GM19025 (cell line): ENCODE data around the gene USP11.
A peak's percentile ranks its signal among the peaks of the same experiment; 100 is the strongest.

Experiments used
- ATAC-seq: cut with Tn5 transposase; IDR thresholded peaks from one replicate; pipeline ENCODE4 v1.9.1; 2021; ENCODE audit warnings: mild to moderate bottlenecking, low read depth, moderate library complexity; ENCODE audit not compliant: unreplicated experiment

The USP11 gene

GRCh38 chrX:47202316-47202715, 30.5 kb upstream of the USP11 start:
- ATAC-seq = no peak

DNA sequence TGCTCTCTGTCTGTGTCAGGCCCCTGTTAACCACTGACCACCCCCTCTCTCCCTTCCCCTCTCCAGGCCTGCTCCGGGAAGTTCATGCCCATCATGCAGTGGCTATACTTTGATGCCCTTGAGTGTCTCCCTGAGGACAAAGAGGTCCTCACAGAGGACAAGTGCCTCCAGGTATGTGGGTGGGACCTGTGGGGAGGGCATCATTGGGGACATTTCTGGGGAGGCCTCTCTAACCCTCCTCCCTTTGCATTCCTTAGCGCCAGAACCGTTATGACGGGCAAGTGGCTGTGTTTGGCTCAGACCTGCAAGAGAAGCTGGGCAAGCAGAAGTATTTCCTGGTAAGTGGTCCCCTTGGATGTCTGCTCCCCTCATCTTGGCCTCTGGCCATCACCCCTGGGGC, 29.9 kb upstream of the USP11 start:
- ATAC-seq = no peak

- ATAC-seq = no peak
Measured at GRCh38 chrX:47204970-47205369, 27.8 kb upstream of the USP11 start.

DNA sequence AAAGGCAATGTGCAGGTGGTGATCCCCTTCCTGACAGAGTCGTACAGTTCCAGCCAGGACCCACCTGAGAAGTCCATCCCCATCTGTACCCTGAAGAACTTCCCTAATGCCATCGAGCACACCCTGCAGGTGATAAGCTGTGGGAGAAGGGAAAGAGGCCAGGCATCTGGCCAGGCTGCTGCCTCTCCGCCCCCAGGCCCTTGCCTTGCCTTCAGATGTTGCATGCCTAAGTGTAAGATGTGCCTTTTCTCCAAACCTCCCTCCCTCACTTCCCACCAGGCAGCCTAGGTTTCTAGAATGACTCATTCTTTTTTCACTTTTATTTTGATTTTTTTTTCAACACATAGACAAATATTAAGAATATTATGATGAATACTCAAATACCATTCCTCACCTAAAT, 26.5 kb upstream of the USP11 start:
- no peak for ATAC-seq

- ATAC-seq = no peak
Measured at GRCh38 chrX:47208108-47208507, 24.7 kb upstream of the USP11 start.

- no peak for ATAC-seq
Measured at GRCh38 chrX:47209508-47210238, 23.1 kb upstream of the USP11 start.

- ATAC-seq = no peak
Measured at GRCh38 chrX:47210661-47211425, 22.0 kb upstream of the USP11 start.

- ATAC-seq = no peak
Measured at GRCh38 chrX:47212381-47213293, 20.2 kb upstream of the USP11 start.

- ATAC-seq = no peak
Measured at GRCh38 chrX:47214435-47215077, 18.3 kb upstream of the USP11 start.

GRCh38 chrX:47215291-47215900, 17.4 kb upstream of the USP11 start:
- no peak for ATAC-seq

- ATAC-seq = no peak
Measured at GRCh38 chrX:47216393-47216925, 16.4 kb upstream of the USP11 start.

GRCh38 chrX:47217121-47217851, 15.5 kb upstream of the USP11 start:
- ATAC-seq = no peak

GRCh38 chrX:47217852-47218279, 14.9 kb upstream of the USP11 start:
- ATAC-seq = peak; percentile 86

DNA sequence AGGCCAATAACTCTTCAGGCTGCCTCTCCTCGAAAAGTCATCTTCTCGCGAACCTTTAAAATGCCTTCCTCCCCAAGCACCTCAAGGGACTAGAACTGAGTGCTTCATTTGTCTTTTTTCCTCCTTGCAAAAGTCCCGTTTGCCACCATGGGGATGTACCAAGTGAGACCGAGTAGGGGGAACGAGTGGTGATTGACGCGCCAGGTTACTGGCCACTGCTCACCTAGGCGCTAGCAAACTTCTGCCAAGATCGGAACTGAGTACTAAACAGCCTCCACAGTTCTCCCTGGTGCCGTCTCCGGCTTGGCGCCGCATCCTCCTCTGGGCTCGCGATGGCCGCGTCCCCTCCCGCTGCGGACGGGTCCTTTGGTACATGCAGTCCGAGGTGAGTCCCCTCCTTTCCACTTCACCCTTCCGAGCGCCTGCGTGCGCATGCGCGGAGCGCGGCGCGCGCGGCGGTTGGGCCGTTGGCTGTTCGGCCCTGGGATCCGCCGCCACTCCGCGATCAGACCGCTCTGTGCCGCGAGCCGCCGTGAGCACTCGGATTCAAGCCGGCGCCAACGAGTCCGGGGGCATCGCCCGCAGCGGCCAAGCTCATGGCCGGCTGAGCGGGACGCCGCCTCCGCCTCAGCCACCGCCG, 14.4 kb upstream of the USP11 start, which contains the start of gene CDK16:
TSS of gene CDK16 (plus strand) at position 402 of the 640 bp plus-strand sequence. CDS start 4,877 bp downstream, outside the sequence.
- ATAC-seq = peak; percentile 32

DNA sequence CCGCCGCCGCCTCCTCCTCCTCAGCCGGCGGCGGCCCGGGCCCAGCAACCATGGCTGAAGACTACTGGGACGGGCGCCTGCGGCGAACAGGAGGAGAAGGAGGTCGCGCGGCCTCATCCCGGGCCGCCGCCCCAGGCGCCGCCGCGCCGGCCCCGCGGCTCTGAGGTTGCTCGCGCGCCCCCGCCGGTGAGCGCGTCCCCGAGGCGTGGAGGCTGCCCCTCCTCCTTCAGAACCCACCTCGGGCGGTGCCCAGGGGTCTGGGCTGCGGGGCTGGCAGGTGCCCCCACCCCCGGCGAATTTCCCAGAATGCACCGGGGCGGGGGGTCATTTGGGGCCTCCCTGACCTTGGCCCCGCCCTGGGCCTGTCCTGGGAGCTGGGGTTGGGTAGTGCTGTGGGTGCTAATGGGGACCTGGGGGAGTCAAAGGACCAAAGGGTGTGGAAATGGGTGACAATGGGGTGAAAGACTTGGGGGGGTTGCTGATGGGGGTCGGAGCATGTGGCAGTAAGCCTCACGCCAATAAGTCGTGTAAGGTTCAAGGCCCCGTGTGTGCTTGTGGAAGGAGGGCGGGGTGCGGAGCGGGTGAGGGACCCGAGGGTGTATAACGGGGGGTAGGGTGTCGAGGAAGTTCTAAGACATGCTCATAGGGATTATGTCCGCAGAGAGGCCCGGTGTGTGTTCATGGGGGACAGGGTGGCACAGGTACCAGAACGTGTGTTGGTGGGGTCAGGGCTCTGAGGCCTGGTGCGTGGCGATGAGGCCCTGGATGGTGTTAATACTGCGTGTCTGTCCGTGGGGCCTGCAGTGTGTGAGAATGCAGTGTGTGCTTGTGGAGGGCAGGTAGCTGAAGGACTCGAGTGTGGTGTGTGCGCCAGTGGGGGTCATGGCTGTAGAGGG, 13.6 kb upstream of the USP11 start:
- ATAC-seq = no peak

GRCh38 chrX:47221756-47222155, 11.1 kb upstream of the USP11 start:
- ATAC-seq = no peak

DNA sequence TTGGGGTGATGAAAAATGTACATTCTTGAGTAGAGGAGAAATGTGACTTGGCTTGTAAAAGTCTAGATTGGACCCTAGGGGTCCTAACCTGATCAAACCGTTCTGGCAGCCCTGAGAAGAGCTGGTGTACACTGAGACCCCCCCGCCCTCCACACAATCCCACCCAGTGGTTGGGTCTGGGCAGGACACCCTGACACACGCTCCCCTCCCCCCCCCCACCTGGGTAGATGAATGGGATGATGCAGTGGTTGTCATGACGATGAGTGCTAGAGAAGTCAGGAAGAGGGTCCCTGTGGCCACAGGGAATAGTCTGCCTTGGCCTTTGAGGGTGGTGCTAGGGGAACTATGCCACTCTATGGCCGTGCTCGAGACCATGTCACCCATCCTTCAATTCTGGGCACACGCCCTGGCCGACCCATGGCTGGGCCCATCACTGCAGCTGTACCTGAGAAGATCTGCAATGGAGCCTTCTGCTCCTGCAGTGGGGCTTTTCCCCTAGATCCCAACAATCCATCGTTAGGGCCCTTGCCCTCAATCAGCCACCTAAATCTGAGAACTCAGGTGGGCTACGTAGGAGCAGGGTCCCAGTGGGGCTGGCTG, 10.0 kb upstream of the USP11 start:
- ATAC-seq = no peak
